IMR-90 (cell line): Measurements from ENCODE around the gene RPS6KB1.

Source experiments
- BHLHE40 ChIP-seq: fragments of 150-350 bp; IDR thresholded peaks from 2 replicates; pipeline ENCODE4 v1.6.1; 2016; ENCODE audit warnings: mild to moderate bottlenecking, low read depth, low read length
- CEBPB ChIP-seq: IDR thresholded peaks from 2 replicates; pipeline ENCODE4 v1.6.1; 2012; ENCODE audit warnings: low read depth, low read length, improper control_type of control experiment
- MAFK ChIP-seq: IDR thresholded peaks from 2 replicates; pipeline ENCODE4 v1.6.1; 2012; ENCODE audit warnings: low read depth, low read length, improper control_type of control experiment
- MAZ ChIP-seq: IDR thresholded peaks from 2 replicates; pipeline ENCODE4 v1.6.1; 2012; ENCODE audit warnings: low read depth, mild to moderate bottlenecking, low read length, improper control_type of control experiment, moderate library complexity, borderline replicate concordance
- MXI1 ChIP-seq: IDR thresholded peaks from 2 replicates; pipeline ENCODE4 v1.6.1; 2012; ENCODE audit warnings: low read depth, mild to moderate bottlenecking, low read length, moderate library complexity, borderline replicate concordance
- POLR2A ChIP-seq: IDR thresholded peaks from 2 replicates; pipeline ENCODE4 v1.6.1; 2012; ENCODE audit warnings: mild to moderate bottlenecking, low read depth, low read length
- RAD21 ChIP-seq: IDR thresholded peaks from 2 replicates; pipeline ENCODE4 v1.6.1; 2012; ENCODE audit warnings: low read length, improper control_type of control experiment
- RCOR1 ChIP-seq: IDR thresholded peaks from 2 replicates; pipeline ENCODE4 v1.6.1; 2012; ENCODE audit warnings: mild to moderate bottlenecking, low read length, improper control_type of control experiment; ENCODE audit not compliant: insufficient replicate concordance
- RFX5 ChIP-seq: IDR thresholded peaks from 2 replicates; pipeline ENCODE4 v1.8.0; 2012; ENCODE audit warnings: low read depth, mild to moderate bottlenecking, low read length, moderate library complexity
- TF ChIP-seq, protein P1 (sequence below): conservative IDR thresholded peaks from 2 replicates; pipeline ENCODE4 v1.5.1; 2012; ENCODE audit warnings: mild to moderate bottlenecking, low read depth, low read length, improper control_type of control experiment
- TF ChIP-seq, protein P2 (sequence below): fragments of 150-350 bp; IDR thresholded peaks from 2 replicates; pipeline ENCODE4 v1.6.1; 2017; ENCODE audit warnings: mild to moderate bottlenecking, antibody characterized with exemption, low read length, low read depth

DNA sequence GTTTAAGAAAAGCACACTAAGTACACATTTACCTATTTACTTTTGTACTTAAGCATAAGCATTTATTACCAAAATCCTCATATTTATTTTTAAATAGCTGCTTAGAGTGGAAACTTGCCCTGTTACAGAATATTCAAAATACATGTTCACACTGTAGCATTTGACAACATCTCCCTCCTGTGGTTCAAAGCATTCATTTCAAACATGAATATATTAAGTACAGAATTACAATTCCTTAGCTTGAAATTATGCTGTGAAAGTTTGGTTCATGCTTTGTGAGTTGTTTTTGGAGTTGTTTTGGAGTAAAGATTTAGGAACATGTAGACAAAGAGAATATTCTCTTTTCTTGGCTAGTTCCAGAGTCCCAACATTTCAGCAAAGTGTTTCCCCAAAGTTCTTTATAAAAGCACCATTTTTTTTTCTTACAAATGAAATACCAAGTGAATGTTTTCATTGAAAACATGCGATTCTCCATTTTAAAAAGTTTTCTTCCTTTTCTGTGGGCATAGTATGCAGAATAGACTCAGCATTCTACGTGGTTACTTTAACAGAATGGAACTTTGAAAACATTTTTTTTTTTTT is 33.4 kb upstream of the RPS6KB1 start:
- TF ChIP-seq POLR2A (0 out of 2 replicates have a peak, but pooled peaks have one; percentile 24), RAD21 (peak; percentile 91), RCOR1 (no peak), BHLHE40 (no peak), CEBPB (no peak), MXI1 (no peak), MAFK (no peak), RFX5 (no peak), MAZ (no peak)
- TF ChIP-seq, protein P1, sequence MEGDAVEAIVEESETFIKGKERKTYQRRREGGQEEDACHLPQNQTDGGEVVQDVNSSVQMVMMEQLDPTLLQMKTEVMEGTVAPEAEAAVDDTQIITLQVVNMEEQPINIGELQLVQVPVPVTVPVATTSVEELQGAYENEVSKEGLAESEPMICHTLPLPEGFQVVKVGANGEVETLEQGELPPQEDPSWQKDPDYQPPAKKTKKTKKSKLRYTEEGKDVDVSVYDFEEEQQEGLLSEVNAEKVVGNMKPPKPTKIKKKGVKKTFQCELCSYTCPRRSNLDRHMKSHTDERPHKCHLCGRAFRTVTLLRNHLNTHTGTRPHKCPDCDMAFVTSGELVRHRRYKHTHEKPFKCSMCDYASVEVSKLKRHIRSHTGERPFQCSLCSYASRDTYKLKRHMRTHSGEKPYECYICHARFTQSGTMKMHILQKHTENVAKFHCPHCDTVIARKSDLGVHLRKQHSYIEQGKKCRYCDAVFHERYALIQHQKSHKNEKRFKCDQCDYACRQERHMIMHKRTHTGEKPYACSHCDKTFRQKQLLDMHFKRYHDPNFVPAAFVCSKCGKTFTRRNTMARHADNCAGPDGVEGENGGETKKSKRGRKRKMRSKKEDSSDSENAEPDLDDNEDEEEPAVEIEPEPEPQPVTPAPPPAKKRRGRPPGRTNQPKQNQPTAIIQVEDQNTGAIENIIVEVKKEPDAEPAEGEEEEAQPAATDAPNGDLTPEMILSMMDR: peak; percentile 83
- TF ChIP-seq, protein P2, sequence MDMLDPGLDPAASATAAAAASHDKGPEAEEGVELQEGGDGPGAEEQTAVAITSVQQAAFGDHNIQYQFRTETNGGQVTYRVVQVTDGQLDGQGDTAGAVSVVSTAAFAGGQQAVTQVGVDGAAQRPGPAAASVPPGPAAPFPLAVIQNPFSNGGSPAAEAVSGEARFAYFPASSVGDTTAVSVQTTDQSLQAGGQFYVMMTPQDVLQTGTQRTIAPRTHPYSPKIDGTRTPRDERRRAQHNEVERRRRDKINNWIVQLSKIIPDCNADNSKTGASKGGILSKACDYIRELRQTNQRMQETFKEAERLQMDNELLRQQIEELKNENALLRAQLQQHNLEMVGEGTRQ: no peak
